Heart left ventricle (tissue), 16 donors: Measurements from ENCODE around the gene AP2S1. TPM values are rescaled to one million over a fixed set of nuclear protein-coding genes. Genes with fewer than 3 reads are reported as not detected.
"Not testable (repeated sequence)": the region's sequence is repeated elsewhere in the genome, so short reads cannot be mapped to it uniquely, and the experiment has no call there.

Source experiments
- ATAC-seq, 4 donors: fragments of 200-7000 bp; cut with Tn5 transposase; one replicate each; pipeline ENCODE4 v1.9.1; 2020 to 2022; ENCODE audit warnings: moderate library complexity in 4 of 4, mild to moderate bottlenecking in 3 of 4, moderate number of reproducible peaks in 1 of 4
- DNase-seq, 5 donors: peaks; one replicate each; pipeline ENCODE4 v3.0.0-alpha.2; 2020
- H3K27ac ChIP-seq, 12 donors: fragments of 200-600 bp; sonication (generic) in 4 of 12; one replicate each; pipeline versions ENCODE4 v1.5.0 to v1.8.0; 2016 to 2022; ENCODE audit warnings: mild to moderate bottlenecking in 2 of 12
- H3K27me3 ChIP-seq, 9 donors: fragments of 200-600 bp; sonication (generic) in 2 of 9; one replicate each; pipeline versions ENCODE4 v1.5.1 to v1.8.0; 2016 to 2022; ENCODE audit warnings: mild to moderate bottlenecking in 3 of 9
- H3K36me3 ChIP-seq, 9 donors: fragments of 200-600 bp; sonication (generic) in 2 of 9; one replicate each; pipeline versions ENCODE4 v1.5.0 to v1.8.0; 2018 to 2022; ENCODE audit warnings: mild to moderate bottlenecking in 2 of 9
- H3K4me1 ChIP-seq, 12 donors: fragments of 200-600 bp; sonication (generic) in 4 of 12; one replicate each; pipeline versions ENCODE4 v1.5.0 to v1.8.0; 2016 to 2022; ENCODE audit warnings: mild to moderate bottlenecking in 3 of 12
- H3K4me3 ChIP-seq, 12 donors: fragments of 200-600 bp; sonication (generic) in 4 of 12; one replicate each; pipeline versions ENCODE4 v1.5.0 to v1.8.0; 2017 to 2022; ENCODE audit warnings: mild to moderate bottlenecking in 9 of 12, moderate library complexity in 4 of 12
- H3K9me3 ChIP-seq, 12 donors: fragments of 200-600 bp; sonication (generic) in 4 of 12; one replicate each; pipeline versions ENCODE4 v1.5.0 to v1.8.0; 2016 to 2022; ENCODE audit warnings: mild to moderate bottlenecking in 1 of 12
- POLR2A ChIP-seq, 2 donors: fragments of 450-650 bp; IDR thresholded peaks; one replicate each; pipeline ENCODE4 v1.6.1; 2017; ENCODE audit warnings: antibody characterized with exemption in 2 of 2, mild to moderate bottlenecking in 2 of 2, moderate library complexity in 2 of 2
- WGBS, 4 donors: extraction: QIAGEN DNeasy Blood & Tissue Kit in 2 of 4; methylation state at CpG; one replicate each; pipeline versions ENCODE4 v1.1.5 to v1.1.7; 2013 to 2018; 5-methylcytosine and 5-hydroxymethylcytosine counted together
- intact Hi-C, 10 donors: fragments of 100-400 bp; cut with DNase I; formaldehyde crosslinking; loops; one replicate each; pipeline versions ENCODE4 v1.11.1 to v1.14.2; 2022
- polyA plus RNA-seq, 2 donors: library from polyadenylated mRNA; stranded (reverse); fragments of 200-250 nt; gene quantifications; one replicate each; pipeline ENCODE4 v1.2.3, GENCODE V29; 2013
- total RNA-seq, 9 donors: library from RNA; depleted of rRNA in 2 of 9; stranded (reverse); fragments of >200 nt in 2 of 9; fragmentation: NEBNext Ultra II Directional in 3 of 9; extraction: Animal tissue kit (Norgen Biotek cat#: 25700) in 3 of 9; gene quantifications; one replicate each; pipeline versions ENCODE4 v1.1.0 to v1.2.4, GENCODE V29; 2016 to 2023
- TF ChIP-seq, protein P1 (sequence below), 12 donors: fragments of 200-600 bp; sonication (generic) in 4 of 12; IDR thresholded peaks; one replicate each; pipeline versions ENCODE4 v1.5.0 to v1.8.0; 2018 to 2022; ENCODE audit warnings: antibody characterized with exemption in 12 of 12, mild to moderate bottlenecking in 5 of 12
- donor health status: ischemic (EF 13 %, LVEDD 7.1; RV severe dilation, severe dysfunction).
- donor health status: healthy with polysubstance abuse.
- donor health status: DM: no; HTN: yes; CAD: no.
- donor health status: DM: no; HTN: no; CAD: no.
- donor health status: ischemic (EF 25% LVEDD 6.9; RV normal size, moderate dysfunction).
- donor health status: ischemic (EF 25% LVEDD 5.7; RV mildly dilated, moderate dysfunction).
- donor health status: healthy.
- donor health status: DM: yes; HTN: yes; CAD: no.
- donor health status: ischemic (EF 35%, LVEDD 5.7; RV mildly dilated, moderate dysfunction).
- donor health status: nonischemic (EF 11% LVEDD 7.7; RV severe dilation, severe dysfunction).
- donor health status: DM: yes; HTN: yes; CAD: no.
- donor health status: PGD.
- donor health status: ischemic (EF 29% LVEDD 5.4; RV normal size, mild dysfunction).
- donor health status: nonischemic (EF 23%, LVEDD 6.1; RV moderate dilation, normal function).

The AP2S1 gene
- total and polyA plus RNA-seq, 11 donors, result 75.3 to 166 (median 84.9) TPM

DNA sequence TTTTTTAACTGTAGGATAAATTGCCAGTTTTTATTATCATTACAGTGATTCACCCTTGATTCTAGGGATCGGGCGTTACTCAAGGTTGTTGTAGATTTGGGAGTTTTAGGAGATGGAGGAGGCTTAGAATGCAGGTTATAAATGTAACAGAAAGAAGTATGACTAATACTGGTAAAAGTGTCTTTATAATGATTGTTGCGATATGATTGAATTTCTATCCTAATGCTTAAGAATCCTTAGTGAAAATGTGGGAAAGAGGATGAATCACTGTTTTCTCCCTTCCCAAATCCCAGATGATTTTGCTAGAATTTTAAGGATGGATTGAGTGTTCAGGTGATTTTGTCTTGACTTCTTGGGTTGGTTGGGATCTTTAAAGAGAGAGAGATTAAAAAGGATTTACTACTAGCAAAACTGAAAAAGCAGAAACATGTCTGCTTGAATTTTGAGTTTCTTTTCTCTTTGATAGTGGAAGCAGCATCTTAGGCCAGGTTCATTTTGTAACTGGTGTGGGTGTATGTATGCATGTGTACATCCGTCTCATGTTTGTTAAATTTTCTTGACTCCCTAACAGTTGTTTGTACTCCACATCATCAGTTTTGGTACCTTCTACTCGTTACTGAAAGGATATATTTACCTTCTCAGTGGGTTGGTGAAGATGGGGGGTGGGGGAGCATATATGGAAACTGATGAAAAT is 36.0 kb upstream of the AP2S1 start:
- Histone ChIP-seq H3K4me1 (peaks cover 0 to 39% (median 18%) of the 10 kb centered on the region in 12 donors), H3K27me3 (no peaks in the 10 kb centered on the region), H3K36me3 (no peaks in the 10 kb centered on the region), H3K4me3 (no peak overlapping the region), H3K27ac (no peak overlapping the region), H3K9me3 (peaks cover 0 to 8% (median 0%) of the 10 kb centered on the region in 12 donors)
- DNase-seq, result no peak
- WGBS, 4 donors, result 90 to 96% (median 96%) methylated on average over 5 of the region's 5 CpGs
- intact Hi-C loops, result no loop called here
- TF ChIP-seq, protein P1, sequence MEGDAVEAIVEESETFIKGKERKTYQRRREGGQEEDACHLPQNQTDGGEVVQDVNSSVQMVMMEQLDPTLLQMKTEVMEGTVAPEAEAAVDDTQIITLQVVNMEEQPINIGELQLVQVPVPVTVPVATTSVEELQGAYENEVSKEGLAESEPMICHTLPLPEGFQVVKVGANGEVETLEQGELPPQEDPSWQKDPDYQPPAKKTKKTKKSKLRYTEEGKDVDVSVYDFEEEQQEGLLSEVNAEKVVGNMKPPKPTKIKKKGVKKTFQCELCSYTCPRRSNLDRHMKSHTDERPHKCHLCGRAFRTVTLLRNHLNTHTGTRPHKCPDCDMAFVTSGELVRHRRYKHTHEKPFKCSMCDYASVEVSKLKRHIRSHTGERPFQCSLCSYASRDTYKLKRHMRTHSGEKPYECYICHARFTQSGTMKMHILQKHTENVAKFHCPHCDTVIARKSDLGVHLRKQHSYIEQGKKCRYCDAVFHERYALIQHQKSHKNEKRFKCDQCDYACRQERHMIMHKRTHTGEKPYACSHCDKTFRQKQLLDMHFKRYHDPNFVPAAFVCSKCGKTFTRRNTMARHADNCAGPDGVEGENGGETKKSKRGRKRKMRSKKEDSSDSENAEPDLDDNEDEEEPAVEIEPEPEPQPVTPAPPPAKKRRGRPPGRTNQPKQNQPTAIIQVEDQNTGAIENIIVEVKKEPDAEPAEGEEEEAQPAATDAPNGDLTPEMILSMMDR (IDR thresholded peaks at IDR 0.05), result no peak
- TF ChIP-seq POLR2A (IDR thresholded peaks at IDR 0.05), result no peak
- no peak for ATAC-seq

- Histone ChIP-seq H3K9me3 (peaks cover 0 to 8% (median 0%) of the 10 kb centered on the region in 12 donors), H3K27ac (no peak overlapping the region), H3K4me3 (no peak overlapping the region), H3K4me1 (peaks cover 0 to 32% (median 9%) of the 10 kb centered on the region in 12 donors), H3K27me3 (no peaks in the 10 kb centered on the region), H3K36me3 (no peaks in the 10 kb centered on the region)
- no peak for ATAC-seq
- no peak for DNase-seq
- WGBS, 4 donors, result 73 to 86% (median 84%) methylated on average over 2 of the region's 2 CpGs
- intact Hi-C loops, result no loop called here
- TF ChIP-seq, protein P1 (IDR thresholded peaks at IDR 0.05), result no peak
- no peak for TF ChIP-seq POLR2A (IDR thresholded peaks at IDR 0.05)
Measured at GRCh38 chr19:46885411-46885810, 34.8 kb upstream of the AP2S1 start.

DNA sequence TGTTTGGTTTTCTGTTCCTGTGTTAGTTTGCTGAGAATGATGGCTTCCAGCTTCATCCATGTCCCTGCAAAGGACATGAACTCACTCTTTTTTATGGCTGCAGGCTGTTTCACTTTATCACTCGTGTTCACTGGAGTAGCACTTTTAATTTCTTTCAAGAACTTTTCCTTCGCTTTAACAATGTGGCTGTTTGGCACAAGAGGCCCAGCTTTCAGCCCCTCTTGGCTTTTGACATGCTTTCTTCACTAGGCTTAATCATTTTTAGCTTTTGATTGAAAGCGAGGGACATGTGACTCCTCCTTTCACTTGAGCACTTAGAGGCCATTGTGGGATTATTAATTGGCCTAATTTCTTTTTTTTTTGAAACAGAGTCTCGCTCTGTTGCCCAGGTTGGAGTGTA is 32.1 kb upstream of the AP2S1 start:
- H3K27ac ChIP-seq, H3K36me3 ChIP-seq, H3K4me3 ChIP-seq, DNase-seq, intact Hi-C loops, ATAC-seq, H3K9me3 ChIP-seq, H3K27me3 ChIP-seq: not testable (repeated sequence)
- WGBS, 4 donors, result 76 to 80% (median 79%) methylated on average over 4 of the region's 4 CpGs
- H3K4me1 ChIP-seq, result peaks cover 0 to 33% (median 14%) of the 10 kb centered on the region in 12 donors

DNA sequence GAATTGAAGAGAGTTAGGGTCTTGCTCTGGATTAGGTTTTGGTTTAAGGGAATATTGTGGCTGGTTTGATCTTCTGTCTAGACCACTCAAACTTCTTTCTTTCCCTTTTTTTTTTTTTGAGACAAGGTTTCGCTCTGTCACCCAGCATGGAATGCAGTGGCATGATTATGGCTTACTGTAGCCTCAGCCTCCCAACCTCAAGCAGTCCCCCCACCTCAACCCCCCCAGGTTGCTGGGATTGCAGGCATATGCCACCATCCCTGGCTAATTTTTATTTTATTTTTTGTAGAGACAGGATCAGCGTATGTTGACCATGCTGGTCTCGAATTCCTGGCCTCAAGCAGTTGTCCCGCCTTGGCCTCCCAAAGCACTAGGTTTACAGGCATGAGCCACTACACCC is 31.4 kb upstream of the AP2S1 start:
- H3K27me3 ChIP-seq, result no peaks in the 10 kb centered on the region
- no peak overlapping the region for H3K27ac ChIP-seq
- intact Hi-C loops, result no loop called here
- no peaks in the 10 kb centered on the region for H3K36me3 ChIP-seq
- no peak for DNase-seq
- 93 to 97% (median 96%) methylated on average over 4 of the region's 4 CpGs for WGBS, 4 donors
- TF ChIP-seq, protein P1 (IDR thresholded peaks at IDR 0.05), result no peak
- TF ChIP-seq POLR2A (IDR thresholded peaks at IDR 0.05), result no peak
- no peak for ATAC-seq
- H3K4me1 ChIP-seq, result peaks cover 0 to 33% (median 14%) of the 10 kb centered on the region in 12 donors
- H3K4me3 ChIP-seq, result no peak overlapping the region
- H3K9me3 ChIP-seq, result peaks cover 0 to 3% (median 0%) of the 10 kb centered on the region in 12 donors

GRCh38 chr19:46881092-46881491 is 30.4 kb upstream of the AP2S1 start:
- DNase-seq (no peak), ATAC-seq (no peak)
- H3K36me3 ChIP-seq, result no peaks in the 10 kb centered on the region
- H3K4me1 ChIP-seq, result peaks cover 0 to 30% (median 14%) of the 10 kb centered on the region in 12 donors
- H3K4me3 ChIP-seq, result no peak overlapping the region
- H3K9me3 ChIP-seq, result no peaks in the 10 kb centered on the region
- intact Hi-C loops, result no loop called here
- no peaks in the 10 kb centered on the region for H3K27me3 ChIP-seq
- TF ChIP-seq, protein P1 (IDR thresholded peaks at IDR 0.05), result no peak
- no peak for TF ChIP-seq POLR2A (IDR thresholded peaks at IDR 0.05)
- no peak overlapping the region for H3K27ac ChIP-seq
- 94 to 99% (median 98%) methylated on average over 4 of the region's 4 CpGs for WGBS, 4 donors
